Activated naive CD8-positive, alpha-beta T cell treated with anti-CD3 and anti-CD28 coated beads for 36 hours (primary cell): ENCODE data around the gene SEMA3A. TPM values are rescaled to one million over a fixed set of nuclear protein-coding genes. Genes with fewer than 3 reads are reported as not detected.

ENCODE experiments used
- DNase-seq: peaks from one replicate; pipeline ENCODE4 v3.0.0; 2021
- H3K27ac Mint-ChIP-seq: one replicate; pipeline ENCODE4 v1.8.0; 2022; ENCODE audit warnings: mild to moderate bottlenecking, moderate library complexity, mixed read lengths
- H3K27me3 Mint-ChIP-seq: one replicate; pipeline ENCODE4 v1.8.0; 2022; ENCODE audit warnings: mild to moderate bottlenecking, mixed read lengths
- H3K36me3 Mint-ChIP-seq: one replicate; pipeline ENCODE4 v1.8.0; 2021; ENCODE audit warnings: mild to moderate bottlenecking, mixed read lengths
- H3K4me1 Mint-ChIP-seq: one replicate; pipeline ENCODE4 v1.8.0; 2021; ENCODE audit warnings: mixed read lengths
- H3K4me3 Mint-ChIP-seq: one replicate; pipeline ENCODE4 v1.8.0; 2022; ENCODE audit warnings: mild to moderate bottlenecking, moderate library complexity, mixed read lengths
- H3K9me3 Mint-ChIP-seq: one replicate; pipeline ENCODE4 v1.8.0; 2022; ENCODE audit warnings: mixed read lengths
- total RNA-seq, 2 experiments: library from RNA; stranded (reverse); gene quantifications; one replicate each; pipeline ENCODE4 v1.2.3, GENCODE V29; 2021

SEMA3A gene
- total RNA-seq, 2 experiments from 2014 or later = 1.9 to 2.2 TPM

- no peaks in the 10 kb centered on the region for H3K9me3 Mint-ChIP-seq
- DNase-seq = no peak
- H3K4me1 Mint-ChIP-seq = no peaks in the 10 kb centered on the region
- no peak overlapping the region for H3K4me3 Mint-ChIP-seq
- no peaks in the 10 kb centered on the region for H3K36me3 Mint-ChIP-seq
- H3K27ac Mint-ChIP-seq = no peak overlapping the region
- peaks cover 3% of the 10 kb centered on the region for H3K27me3 Mint-ChIP-seq
These were observed 273.2 kb downstream of the SEMA3A start for GRCh38 chr7:83921271-83921940.

GRCh38 chr7:83918142-83918541 is 276.4 kb downstream of the SEMA3A start:
- H3K27ac Mint-ChIP-seq = no peak overlapping the region
- no peak overlapping the region for H3K4me3 Mint-ChIP-seq
- H3K36me3 Mint-ChIP-seq = no peaks in the 10 kb centered on the region
- DNase-seq = no peak
- no peaks in the 10 kb centered on the region for H3K4me1 Mint-ChIP-seq
- H3K9me3 Mint-ChIP-seq = peaks cover under 1% of the 10 kb centered on the region
- H3K27me3 Mint-ChIP-seq = peaks cover 7% of the 10 kb centered on the region

- Mint-ChIP-seq H3K4me1 (no peaks in the 10 kb centered on the region), H3K27ac (no peak overlapping the region), H3K36me3 (no peaks in the 10 kb centered on the region), H3K27me3 (peaks cover 7% of the 10 kb centered on the region), H3K4me3 (no peak overlapping the region), H3K9me3 (peaks cover 1% of the 10 kb centered on the region)
- no peak for DNase-seq
These were observed 281.4 kb downstream of the SEMA3A start for GRCh38 chr7:83913174-83913573.

GRCh38 chr7:83908526-83908925 is 286.1 kb downstream of the SEMA3A start:
- H3K27me3 Mint-ChIP-seq = no peaks in the 10 kb centered on the region
- no peak for DNase-seq

More at GRCh38 chr7:83908526-83908925, 286.1 kb downstream of the SEMA3A start:
- peaks cover 1% of the 10 kb centered on the region for H3K9me3 Mint-ChIP-seq
- no peaks in the 10 kb centered on the region for H3K4me1 Mint-ChIP-seq
- H3K27ac Mint-ChIP-seq = no peak overlapping the region
- no peak overlapping the region for H3K4me3 Mint-ChIP-seq
- no peaks in the 10 kb centered on the region for H3K36me3 Mint-ChIP-seq
